SU-DHL-6 (cell line): Measurements from ENCODE around the gene LLGL2.

Experiments used
- CTCF ChIP-seq: fragments of 200-600 bp; sonication (generic); IDR thresholded peaks from one replicate; pipeline ENCODE4 v1.5.1; 2017; ENCODE audit warnings: antibody characterized with exemption, mild to moderate bottlenecking, low read length, moderate library complexity; ENCODE audit not compliant: insufficient read depth, poor library complexity, severe bottlenecking
- EZH2phosphoT487 ChIP-seq: fragments of 200-600 bp; sonication (generic), shearing (Covaris generic); conservative IDR thresholded peaks from 2 replicates; pipeline ENCODE4 v1.6.1; 2018; ENCODE audit warnings: mild to moderate bottlenecking, antibody characterized with exemption, low read length, moderate library complexity, mixed read lengths

DNA sequence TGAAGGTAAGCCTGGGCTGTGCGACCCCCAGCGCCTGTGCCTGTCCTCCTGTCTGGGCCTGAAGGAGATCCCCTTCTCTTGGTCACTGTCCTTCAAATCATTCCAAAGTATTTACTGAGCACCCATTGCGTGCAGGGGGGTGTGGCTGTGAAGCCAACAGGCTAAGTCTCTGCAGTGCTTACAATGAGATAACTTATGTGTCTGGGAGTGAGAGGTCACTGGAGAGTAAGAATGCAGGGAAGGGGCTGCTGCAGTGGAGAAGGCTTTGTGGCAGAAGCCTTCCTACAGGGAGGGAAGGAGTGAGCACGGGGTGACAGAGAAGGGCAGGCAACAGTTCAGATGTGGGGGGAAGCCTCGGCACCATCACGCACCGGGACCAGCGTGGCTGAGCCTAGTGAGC, 96.6 kb downstream of the LLGL2 start:
- TF ChIP-seq CTCF (no peak), EZH2phosphoT487 (no peak)
